D341Med (cell line): ENCODE results near the gene FHIT.

Experiments used
- DNase-seq: peaks from one replicate; pipeline ENCODE4 v3.0.0; 2012; ENCODE audit warnings: low spot score

The FHIT gene

DNA sequence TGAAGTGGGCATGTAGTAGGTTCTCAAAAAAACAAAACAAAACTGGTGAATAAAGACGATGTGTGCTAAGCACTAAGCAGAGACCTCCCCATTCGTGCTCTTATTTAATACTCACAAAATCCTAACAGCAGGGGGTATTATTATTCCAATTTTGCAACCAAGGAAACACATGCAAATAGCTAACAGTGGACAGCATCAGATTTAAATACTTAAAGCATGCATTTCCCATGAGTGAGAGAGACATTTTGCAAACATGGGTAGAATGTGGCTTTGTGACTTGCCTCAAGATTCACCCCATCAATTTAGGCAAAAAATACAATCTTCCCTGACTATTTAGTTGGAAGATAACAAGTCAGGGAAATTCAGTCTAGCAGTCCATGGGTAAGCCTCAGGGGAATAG lies 1255.2 kb downstream of the FHIT start:
- no peak for DNase-seq

DNA sequence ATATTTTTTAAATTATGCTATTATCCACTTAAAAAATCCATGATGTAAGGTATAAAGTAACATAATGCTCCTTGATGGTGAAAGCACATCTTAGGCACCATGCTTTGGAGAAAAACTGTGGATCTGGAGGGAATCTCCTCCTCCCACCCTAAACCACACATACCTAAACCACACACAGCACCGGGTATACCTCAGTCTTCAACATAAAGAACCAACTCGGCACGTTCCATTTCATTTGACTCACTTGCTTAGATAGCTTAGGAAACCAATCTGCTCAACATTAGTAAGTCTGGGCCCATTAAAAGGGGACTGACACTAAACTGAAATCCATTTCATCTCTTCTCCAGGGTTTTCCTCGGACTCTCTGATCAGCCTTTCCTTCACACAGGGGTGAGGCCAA lies 1255.7 kb downstream of the FHIT start:
- DNase-seq: no peak

DNA sequence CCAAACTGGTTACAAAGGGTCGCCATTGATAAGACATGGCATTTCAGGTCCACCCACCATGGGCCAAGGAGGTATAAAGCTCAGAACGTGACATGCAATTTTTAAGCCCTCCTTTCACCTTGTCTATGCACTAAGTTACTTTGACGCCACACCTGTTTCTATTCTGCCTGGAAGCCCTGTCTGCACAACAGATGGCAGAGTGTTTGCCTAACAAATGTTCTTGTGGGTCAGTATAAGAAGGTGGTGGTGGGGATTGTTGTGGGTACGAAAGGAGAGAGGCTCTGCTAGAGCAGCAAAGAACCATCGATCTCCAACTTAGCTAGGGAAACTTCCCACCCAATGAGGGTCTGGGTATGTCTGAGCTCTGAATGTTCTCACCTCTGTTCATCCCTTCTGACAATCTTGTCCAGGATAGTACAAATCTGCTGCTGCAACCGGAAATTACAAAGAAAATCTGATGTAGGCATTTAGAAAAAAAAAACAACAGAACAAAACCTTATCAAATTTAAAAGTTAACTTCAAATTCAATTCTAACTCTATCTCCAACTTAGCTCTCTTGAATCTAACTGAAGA lies 1256.4 kb downstream of the FHIT start:
- DNase-seq: no peak

DNA sequence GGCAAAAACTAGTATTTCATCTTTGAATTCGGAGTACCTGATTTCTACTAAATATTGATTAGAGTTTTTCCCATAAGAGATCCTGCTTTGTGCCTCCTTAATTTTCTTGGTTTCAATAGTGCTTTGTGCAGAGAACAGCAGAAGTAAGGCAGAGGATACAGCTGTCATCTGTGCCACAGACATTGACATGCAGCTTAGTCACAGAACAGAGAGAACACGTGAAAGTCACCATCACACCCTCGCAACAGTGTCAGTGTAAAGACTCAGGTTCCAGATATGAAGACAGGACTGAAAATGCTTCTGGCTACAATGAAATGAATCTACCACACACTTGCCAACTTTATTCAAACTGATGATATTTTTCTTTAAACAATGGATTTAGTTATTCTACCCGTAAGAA lies 1258.7 kb downstream of the FHIT start:
- DNase-seq: no peak

DNA sequence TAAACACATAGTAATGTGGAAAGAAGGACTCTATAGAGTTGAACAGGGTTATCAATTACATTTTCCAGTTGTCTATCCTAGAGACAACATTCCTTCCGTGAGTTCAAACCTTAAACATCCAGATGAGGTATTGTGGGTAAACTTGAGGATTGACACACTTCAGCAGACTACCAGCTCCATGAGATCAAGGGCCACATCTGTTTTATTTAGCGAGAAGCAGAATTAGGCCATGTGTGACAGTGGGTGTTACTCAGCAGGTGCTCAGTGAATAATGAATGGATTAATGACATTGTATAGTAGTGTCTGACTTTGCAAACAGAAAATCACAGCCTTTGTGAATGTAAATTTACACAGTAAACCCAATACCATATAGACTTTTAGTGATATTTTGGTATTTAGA lies 1260.3 kb downstream of the FHIT start:
- DNase-seq: no peak

DNA sequence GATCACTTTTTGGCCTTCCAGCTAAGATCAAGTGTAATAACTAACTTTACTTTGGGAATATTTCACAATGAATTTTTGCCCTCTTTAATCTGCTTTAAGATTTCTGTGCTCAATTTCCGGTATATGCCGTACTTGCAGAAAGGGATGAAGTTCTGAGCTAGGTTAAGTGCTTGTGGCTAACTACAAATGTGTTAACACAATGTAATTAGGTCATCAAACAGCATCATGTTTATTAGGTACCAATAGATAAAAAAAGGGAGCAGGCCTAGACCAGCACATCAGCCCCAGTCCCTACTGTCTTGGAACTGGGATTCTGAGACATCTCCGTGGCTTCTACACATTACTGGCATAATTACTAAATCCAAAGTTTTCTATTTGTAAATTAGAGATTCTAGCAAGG lies 1268.7 kb downstream of the FHIT start:
- DNase-seq: no peak

DNA sequence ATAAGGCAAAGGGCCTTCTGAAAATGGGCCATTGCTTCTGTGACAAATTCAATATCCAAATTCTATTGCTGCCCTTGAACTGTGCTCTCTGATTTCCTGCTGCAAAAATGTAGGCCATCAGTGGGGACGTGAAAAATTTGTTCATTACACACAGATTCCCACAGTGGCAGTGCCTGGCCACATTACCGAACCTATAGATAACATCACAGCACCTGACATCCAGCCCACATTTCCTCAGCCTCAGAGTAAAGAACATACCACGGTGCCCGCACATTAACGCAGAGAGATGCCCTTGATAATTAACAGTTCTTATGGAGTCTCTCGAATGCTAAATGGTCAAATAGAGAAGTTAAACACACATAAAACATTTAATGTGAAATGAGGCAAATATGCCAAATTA lies 1269.9 kb downstream of the FHIT start:
- no peak for DNase-seq

DNA sequence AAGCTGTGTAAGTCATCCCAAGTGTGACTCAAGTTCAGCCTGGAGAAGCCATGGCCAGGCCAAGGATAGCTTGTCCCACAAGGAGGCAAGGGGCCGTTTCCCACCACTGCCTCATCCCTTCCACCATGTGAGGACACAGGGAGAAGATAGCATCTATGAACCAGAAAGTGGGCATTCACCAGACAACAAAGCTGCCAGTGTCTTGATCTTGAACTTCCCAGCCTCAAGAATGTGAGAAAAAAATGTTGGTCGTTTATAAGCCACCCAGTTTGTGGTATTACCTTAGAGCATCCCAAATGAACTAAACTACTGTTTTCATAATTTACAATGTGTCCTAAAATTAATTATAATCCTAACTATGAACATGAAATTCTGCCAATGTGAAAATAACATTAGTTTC lies 1270.7 kb downstream of the FHIT start:
- no peak for DNase-seq

DNA sequence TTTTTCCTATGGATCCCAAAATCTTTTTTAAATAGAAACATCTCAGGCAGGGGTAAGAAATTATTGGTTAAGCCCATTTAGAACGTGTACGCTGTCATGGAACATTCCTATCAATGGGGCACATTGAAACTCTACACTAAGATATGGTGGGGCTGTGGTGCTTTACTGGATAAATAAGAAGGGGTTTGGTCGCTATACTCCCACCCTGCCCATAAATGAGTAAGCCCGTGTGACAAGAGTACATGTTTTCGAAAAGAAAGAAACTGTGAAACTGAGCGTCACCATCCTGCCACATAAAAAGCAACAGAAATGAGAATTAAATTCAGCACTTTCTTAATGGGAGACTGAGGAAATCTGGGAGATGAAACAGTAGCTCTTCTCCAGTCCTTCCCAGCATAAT lies 1271.7 kb downstream of the FHIT start:
- DNase-seq: no peak

DNA sequence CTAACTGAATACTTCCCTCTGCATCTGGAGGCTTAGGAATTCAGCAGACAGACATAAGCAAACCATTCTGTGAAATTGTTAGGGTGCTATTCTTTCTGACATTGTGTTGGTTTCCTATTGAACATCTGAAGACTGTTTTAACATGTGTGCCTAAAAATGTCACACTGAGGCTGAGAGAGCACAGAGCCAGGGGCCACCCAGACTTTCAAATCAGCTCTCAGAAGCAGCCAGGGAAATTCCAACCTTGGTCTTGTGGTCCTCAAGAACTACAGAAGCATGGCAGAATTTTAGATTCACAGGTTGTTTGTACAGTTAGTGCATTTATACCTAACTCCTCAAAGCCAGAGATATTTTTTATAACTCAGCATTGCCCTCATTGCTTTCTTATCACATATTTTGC lies 1272.3 kb downstream of the FHIT start:
- no peak for DNase-seq

DNA sequence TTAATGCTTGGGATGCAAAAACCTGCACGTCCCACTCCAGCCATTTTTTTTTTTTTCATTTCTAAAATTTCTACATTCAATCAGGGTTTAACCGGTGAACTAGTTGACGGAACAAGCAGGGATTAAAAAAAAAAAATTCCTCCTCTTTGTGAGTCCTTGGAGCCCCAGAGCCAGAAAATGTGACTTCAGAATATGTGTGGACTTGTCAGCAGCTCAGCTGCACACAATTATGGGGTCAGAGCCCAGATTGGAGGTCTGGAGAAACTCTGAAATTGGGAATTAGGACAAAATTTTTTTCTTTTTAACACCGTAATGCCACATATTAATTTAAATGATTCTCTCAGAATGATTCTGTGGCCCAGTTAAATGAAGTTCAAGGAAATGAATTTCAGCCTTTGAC lies 1280.5 kb downstream of the FHIT start:
- DNase-seq: no peak

DNA sequence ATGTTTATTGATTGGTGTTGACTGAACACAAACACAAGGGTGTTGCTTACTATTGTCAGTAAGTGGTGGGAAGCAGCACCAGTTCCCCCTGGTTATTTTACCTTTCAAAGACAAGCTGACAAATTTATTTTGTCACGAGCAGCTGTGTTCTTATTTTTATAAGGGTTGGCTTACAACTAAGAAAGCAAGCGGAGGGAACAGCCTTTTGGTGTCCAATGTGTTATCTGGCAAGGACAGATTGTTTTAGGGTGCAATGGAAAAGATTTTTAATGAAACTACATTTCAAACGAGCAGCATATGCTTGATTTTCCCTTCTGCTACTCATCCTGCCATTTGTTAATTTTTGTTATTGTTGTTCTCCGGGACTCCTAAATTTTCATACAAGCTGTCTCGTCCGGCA lies 1280.9 kb downstream of the FHIT start:
- DNase-seq: no peak

DNA sequence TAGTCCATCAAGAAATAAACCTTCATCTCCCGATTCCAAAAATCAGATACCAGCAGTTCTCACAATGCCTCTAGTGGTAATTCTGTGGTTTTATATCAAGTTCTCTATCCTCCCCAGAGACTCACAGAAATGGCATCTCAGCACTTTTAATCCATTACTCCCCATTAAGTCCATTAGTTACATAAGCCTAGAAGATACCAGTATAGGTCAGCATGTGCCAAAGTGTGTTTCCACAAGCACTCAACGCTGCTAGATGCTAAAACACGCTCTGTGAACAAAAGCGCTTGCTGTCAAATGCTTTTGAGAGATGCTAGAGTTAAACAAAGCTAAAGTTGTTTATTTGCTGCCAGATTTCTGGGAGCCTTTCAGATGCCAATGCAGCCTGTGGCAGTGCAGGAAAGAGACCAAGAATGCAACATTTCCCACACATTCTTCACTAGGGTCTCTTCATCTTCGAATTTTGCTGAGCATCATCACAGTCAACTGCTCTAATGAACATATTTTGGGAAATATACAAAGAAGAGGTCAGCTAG lies 1282.7 kb downstream of the FHIT start:
- DNase-seq: no peak

DNA sequence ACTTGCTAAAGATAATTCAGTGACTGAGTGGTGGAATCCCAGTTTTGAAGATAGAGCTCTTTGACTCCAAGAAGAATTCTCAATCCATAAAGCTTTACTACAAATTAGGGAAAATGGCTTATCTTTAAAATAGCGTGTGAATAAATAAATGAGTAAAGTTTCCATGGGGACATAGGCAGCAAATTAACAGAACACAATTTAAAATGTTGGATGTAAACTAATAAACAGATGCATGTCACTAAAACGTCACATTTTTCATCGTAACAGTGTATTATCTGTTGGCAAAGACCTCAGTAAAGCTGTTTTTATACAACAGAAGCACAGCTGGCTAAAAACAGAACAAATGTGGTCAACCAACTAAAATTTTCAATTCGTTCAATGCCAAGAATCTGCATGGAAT lies 1287.6 kb downstream of the FHIT start:
- DNase-seq: no peak

DNA sequence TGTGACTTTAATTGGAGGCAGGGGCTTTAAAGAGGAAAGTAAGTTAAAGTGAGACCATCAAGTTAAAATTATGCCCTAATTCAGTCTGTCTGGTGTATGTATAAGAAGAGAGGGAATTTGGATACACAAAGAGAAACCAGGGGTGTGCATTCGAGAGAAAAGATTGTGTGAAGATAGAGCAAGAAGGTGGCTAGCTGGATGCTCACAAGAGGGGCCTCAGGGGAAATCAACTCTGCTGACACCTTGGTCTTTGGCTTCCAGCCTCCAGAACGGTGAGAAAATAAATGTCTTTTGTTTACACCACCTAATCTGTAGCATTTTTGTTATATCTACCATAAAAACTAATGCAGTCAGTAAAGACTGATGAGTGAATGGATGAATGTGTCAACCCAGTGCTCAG lies 1294.1 kb downstream of the FHIT start:
- no peak for DNase-seq

DNA sequence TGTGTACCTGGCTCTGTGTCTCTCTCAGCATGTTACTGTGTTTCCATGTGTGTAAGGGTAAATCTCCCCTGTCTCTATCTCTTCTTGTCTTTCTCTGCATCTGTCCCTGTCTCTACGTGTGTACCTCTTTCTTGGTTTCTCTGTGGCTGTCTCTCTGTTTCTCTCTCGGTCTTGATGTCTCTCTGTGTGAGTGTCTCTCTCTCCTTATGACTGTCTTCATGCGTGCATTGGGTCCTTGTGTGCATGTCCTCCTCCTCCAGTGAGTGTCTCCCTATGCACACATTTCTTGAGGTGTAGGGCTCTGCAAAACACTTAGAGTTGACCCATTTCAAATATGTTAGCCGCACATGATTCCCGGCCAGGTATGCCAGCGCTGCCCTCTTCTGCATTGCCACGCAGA lies 1298.1 kb downstream of the FHIT start:
- no peak for DNase-seq

DNA sequence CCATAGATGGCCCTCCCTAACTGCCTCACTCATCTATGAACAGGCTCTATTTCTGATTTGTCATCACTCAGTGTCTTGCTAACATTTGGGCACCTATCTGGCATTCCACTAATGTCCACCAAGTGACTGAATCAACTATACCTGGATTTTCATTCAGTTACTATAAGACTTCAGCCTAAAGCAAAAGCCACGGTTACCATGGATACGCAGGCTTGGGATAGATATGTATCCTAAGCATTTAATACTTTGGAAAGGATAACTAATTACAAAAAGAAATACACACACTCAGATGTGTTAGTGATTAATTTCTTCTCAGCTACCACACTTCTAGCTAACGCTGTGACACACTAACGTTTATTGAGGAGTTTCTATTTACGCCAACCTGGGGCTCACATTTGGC lies 1301.9 kb downstream of the FHIT start:
- no peak for DNase-seq

DNA sequence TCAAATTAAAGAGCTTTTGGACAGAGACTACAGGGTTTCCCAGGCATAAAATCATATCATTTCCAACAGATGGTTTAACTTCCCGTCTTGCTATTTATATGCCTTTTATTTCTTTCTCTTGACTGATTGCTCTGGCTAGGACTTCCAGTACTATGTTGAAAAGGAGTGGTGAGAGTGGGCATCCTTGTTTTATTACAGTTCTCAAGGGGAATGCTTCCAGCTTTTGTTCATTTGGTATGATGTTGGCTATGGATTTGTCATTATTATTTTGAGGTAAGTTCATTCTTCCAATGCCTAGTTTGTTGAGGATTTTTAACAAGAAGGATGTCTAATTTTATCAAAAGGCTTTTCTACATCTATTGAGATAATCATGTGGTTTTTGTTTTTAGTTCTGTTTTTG lies 1304.9 kb downstream of the FHIT start:
- DNase-seq: no peak

DNA sequence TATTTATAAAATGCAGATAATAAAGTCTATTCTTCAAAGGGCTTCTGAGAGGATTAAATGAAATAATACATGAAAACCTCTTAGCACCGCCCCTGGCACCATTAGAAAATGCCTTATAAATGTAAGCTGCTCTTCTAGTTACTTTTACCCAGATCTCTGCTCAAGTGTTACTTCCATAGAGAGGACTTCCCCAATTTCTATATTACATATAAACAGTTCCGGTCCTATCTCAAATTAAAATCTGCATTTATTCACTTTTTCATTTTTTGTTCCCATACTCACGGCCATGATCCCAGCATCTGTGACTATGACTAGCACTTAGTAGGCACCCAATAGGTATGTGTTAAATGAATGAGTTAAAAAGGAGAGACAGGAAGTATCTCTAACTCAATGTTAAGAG lies 1310.5 kb downstream of the FHIT start:
- no peak for DNase-seq

DNA sequence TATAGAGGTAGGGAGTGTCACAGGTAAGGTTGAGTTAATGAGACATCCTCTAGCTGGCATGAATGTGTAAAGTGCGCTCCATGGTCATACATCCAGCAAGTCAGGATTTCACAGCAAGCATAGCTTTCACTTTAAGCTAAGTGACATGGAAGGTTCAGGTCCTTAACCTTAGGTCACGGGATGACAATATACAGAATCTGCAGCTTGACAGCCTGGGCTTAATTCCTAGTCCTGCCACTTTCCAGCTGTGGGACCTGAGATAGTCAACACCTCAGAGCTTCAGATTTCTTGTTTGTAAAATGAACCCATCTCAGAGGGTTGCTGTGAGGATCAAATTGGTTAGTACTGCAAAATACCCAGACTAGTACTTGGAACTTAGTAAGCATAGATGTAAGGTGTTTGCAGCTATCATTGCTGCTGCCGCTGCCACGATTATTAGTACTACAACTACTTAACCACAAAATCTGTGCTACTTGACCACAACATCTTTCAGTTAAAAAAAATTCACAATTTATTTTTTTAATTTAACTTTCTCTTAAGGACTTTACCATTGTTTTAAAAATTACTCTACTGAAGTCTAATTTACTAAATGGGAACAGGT lies 1311.3 kb downstream of the FHIT start:
- DNase-seq: no peak

DNA sequence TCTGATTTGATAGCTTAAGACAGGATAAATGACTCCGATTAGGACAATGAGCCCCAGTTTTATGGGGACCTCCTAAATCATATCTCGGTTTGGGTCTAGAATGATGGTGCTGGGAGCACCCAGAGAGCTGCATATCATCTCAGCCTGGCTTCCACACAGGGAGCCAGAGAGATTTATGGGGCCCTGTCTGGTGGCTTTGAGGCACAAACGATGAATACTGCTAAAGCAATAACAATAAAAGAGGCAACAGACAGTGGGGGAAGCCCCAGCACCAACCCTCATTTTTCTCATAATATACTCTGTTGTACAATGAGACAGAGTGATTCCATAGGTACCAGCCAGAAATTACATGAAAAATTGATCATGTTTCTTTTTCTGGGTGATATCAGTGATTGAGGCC lies 1312.4 kb downstream of the FHIT start:
- DNase-seq: no peak

DNA sequence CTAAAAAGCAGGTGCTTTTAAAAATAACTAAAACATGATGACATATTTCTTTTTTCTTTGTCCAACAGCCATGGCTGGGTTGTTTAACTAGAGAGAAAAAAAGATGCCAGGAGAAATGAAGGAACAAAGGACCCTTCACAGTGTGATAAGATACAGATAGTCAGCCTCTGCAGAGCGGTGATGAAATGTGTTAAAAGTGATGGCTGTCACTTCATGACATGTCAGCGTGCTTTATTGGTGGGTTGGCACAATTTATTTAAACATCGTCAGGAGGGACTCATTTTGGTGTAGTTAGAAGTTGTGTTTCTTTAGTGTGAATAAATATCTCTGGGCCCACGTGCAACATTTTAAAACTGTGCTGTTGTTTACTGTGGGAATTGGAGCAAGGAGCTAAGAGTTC lies 1314.1 kb downstream of the FHIT start:
- no peak for DNase-seq

DNA sequence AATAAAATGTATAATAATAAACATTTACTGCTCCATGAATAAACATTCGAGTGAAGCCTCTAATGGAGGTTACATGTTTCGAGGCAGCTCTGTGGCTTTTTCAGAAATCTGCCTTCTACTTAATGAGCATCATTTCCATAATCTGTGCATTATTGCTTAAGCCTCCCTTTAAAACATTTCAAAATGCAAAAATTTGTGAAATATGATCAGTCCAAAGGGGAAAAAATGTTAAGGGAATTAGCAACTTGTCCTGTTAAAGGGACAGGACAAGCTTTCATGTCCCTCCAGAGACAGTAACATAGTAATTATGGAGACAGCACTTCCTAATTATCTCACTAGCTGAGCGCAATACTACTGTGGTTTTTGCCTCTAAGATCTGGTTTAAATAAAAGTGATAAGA lies 1314.8 kb downstream of the FHIT start:
- DNase-seq: no peak

DNA sequence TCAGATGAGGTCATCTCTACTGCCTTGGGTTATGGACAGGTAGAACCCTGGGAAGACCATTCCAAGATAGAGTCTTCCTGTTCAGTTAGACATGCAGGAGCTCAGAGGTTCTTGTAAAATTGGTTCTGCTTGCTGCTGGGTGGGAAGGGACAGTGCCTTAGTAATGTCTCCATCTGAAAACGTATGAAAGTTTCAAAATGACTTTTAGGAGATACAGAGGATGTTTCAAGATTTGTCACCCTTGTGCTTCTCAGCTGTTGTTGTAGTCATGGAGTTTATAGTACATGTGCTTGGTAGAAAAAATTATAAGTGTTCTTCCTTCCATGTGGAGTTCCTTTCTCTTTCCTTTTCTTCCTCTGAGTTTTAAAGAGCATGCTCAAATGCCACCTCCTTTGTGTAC lies 1316.2 kb downstream of the FHIT start:
- DNase-seq: no peak
